HUES64 (cell line): Measurements from ENCODE around the gene TSC22D4.
"Not testable (repeated sequence)": the region's sequence is repeated elsewhere in the genome, so short reads cannot be mapped to it uniquely, and the experiment has no call there.

ENCODE experiments used
- H3K27ac ChIP-seq: 2 replicates; pipeline ENCODE4 v1.7.0; 2013; ENCODE audit warnings: low read depth, low read length, inconsistent platforms
- H3K27me3 ChIP-seq: 2 replicates; pipeline ENCODE4 v1.6.1; 2013; ENCODE audit warnings: mild to moderate bottlenecking, low read length; ENCODE audit not compliant: insufficient read depth
- H3K36me3 ChIP-seq: 2 replicates; pipeline ENCODE4 v1.6.1; 2013; ENCODE audit warnings: mild to moderate bottlenecking, low read length; ENCODE audit not compliant: insufficient read depth
- H3K4me1 ChIP-seq: 2 replicates; pipeline ENCODE4 v1.6.1; 2013; ENCODE audit warnings: mild to moderate bottlenecking, low read length, moderate library complexity; ENCODE audit not compliant: insufficient read depth
- H3K4me3 ChIP-seq: 2 replicates; pipeline ENCODE4 v1.5.1; 2013; ENCODE audit warnings: mild to moderate bottlenecking, low read length, moderate library complexity
- H3K9ac ChIP-seq: 2 replicates; pipeline ENCODE4 v1.6.1; 2013; ENCODE audit warnings: mild to moderate bottlenecking, low read depth, low read length
- H3K9me3 ChIP-seq: 2 replicates; pipeline ENCODE4 v1.6.1; 2013; ENCODE audit warnings: low read depth, low read length; ENCODE audit not compliant: insufficient read depth
- WGBS: fragments of 150-250, 120-280 bp; methylation state at CpG from one replicate; pipeline ENCODE4 v1.1.7; 2013; ENCODE audit warnings: missing lambda C conversion rate; 5-methylcytosine and 5-hydroxymethylcytosine counted together

Gene TSC22D4

DNA sequence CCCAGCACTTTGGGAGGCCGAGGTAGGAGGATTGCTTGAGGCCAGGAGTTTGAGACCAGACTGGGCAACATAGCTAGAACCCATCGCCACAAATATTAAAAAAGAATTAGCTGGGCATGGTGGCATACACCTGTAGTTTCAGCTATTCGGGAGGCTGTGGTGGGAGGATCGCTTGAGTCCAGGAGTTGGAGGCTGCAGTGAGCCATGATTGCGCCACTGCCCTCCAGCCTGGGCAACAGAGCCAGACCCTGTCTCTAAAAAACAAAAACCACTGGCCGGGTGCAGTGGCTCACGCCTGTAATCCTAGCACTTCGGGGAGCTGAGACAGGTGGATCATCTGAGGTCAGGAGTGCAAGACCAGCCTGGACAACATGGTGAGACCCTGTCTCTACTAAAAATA lies 25.2 kb downstream of the TSC22D4 start:
- H3K4me3 ChIP-seq, H3K9ac ChIP-seq, H3K27ac ChIP-seq, H3K27me3 ChIP-seq, H3K36me3 ChIP-seq, H3K4me1 ChIP-seq, H3K9me3 ChIP-seq: not testable (repeated sequence)
- WGBS: 98% methylated on average over 8 of the region's 8 CpGs

GRCh38 chr7:100452513-100452912 lies 26.5 kb downstream of the TSC22D4 start:
- Histone ChIP-seq H3K9ac (no peak overlapping the region), H3K9me3 (no peaks in the 10 kb centered on the region), H3K36me3 (no peaks in the 10 kb centered on the region), H3K27me3 (no peaks in the 10 kb centered on the region), H3K4me1 (peaks cover 7% of the 10 kb centered on the region), H3K4me3 (no peak overlapping the region), H3K27ac (no peak overlapping the region)
- WGBS: 98% methylated on average over 3 of the region's 3 CpGs

DNA sequence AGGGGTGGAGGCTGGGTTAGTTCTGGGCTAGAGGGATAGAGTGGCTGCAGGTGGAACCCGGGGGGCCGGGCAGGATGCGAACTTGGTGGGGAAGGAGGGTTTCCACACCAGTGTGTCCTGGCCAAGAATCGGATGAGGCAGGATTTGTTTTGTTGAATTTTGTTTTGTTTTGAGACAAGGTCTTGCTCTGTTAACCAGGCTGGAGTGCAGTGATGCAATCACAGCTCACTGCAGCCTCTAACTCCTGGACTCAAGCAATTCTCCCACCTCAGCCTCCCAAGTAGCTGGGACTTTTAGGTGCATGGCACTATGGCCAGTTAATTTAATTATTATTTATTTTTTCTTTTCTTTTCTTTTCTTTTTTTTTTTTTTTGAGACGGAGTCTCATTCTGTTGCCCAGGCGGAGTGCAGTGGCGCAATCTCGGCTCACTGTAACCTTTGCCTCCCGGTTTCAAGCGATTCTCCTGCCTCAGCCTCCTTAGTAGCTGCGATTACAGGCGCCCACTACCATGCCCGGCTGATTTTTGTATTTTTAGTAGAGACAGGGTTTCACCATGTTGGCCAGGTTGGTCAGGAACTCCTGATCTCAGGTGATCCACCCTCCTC lies 29.7 kb downstream of the TSC22D4 start:
- no peaks in the 10 kb centered on the region for H3K4me1 ChIP-seq
- no peaks in the 10 kb centered on the region for H3K9me3 ChIP-seq
- 95% methylated on average over 13 of the region's 13 CpGs for WGBS
- H3K27me3 ChIP-seq: no peaks in the 10 kb centered on the region
- H3K36me3 ChIP-seq: no peaks in the 10 kb centered on the region
- H3K9ac ChIP-seq: no peak overlapping the region
- H3K4me3 ChIP-seq: no peak overlapping the region
- H3K27ac ChIP-seq: no peak overlapping the region

GRCh38 chr7:100447363-100447762 lies 31.7 kb downstream of the TSC22D4 start:
- not testable (repeated sequence) for H3K36me3 ChIP-seq, H3K27me3 ChIP-seq, H3K27ac ChIP-seq, H3K4me1 ChIP-seq, H3K4me3 ChIP-seq, H3K9ac ChIP-seq, H3K9me3 ChIP-seq
- 91% methylated on average over 8 of the region's 8 CpGs for WGBS

DNA sequence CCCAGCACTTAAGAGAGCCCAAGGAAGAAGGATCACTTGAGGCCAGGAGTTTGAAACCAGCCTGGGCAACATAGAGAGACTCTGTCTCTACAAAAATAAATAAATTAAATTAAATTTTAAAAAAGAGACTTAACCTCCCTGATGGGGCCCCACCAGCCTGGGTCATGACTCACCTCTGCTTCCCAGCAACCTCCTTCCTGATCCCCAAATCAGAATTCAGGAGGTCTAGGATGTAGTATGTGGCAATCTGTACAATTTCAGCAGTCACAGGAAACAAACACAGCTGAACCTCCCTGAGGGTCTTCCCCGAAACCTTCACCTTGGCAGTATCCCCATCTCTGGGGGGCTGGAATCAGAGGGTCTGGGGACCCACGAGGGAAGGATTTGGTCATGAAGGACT lies 33.0 kb downstream of the TSC22D4 start:
- 89% methylated on average over 2 of the region's 2 CpGs for WGBS
- no peak overlapping the region for H3K27ac ChIP-seq
- H3K9ac ChIP-seq: no peak overlapping the region
- H3K27me3 ChIP-seq: no peaks in the 10 kb centered on the region
- no peaks in the 10 kb centered on the region for H3K4me1 ChIP-seq
- H3K36me3 ChIP-seq: no peaks in the 10 kb centered on the region
- no peaks in the 10 kb centered on the region for H3K9me3 ChIP-seq
- H3K4me3 ChIP-seq: no peak overlapping the region

DNA sequence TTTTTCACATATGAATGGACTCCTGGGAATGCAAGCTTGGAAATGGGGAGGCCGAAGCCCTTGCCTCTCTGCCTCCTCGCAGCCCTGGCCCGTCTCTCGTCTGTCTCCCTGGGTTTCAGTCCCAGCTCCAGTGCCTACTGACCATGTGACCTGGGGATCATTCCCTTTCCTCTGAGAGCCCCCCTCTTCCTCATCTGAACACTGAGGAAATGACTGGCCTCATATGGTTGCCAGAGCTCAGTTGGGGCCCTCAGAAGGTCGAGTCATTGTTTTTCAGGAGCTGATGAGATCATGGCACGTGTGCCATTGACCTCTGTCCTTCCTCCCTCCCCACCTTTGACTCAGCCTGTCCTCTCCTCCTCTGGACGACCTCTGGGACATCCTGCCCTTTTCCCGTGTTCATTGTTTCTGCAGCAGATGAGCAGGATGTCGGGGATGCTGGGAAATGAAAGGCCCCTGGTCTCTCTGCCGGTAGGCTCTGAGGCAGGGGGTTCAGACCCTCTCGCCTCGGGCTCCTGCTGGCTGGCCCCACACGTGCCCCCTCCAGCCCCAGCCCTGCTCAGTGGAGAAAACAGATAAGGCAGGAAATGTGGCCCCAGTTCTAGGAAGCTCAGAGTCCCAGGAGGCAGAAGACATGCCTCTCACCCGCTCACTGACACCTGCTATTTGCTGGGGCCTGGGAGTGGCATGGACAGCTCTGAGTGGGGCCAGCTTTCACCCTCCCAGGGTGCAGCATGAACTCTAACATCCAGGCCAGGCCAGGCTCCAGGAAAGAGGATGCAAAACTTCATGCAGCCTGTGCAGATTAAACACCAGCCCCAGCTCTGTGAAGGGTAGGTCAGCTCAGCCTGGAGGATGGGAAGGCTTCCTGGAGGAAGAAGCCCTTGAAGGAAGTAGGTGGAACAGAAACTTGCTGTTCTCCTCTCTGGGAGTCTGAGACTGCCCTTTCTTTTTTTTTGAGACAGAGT lies 34.4 kb downstream of the TSC22D4 start:
- Histone ChIP-seq H3K9ac (no peak overlapping the region), H3K27ac (peak overlapping the region; percentile 18; the same call in 1 of the 2 replicates), H3K27me3 (no peaks in the 10 kb centered on the region), H3K4me1 (no peaks in the 10 kb centered on the region), H3K4me3 (no peak overlapping the region), H3K9me3 (no peaks in the 10 kb centered on the region), H3K36me3 (no peaks in the 10 kb centered on the region)
- WGBS: 71% methylated on average over 14 of the region's 14 CpGs

DNA sequence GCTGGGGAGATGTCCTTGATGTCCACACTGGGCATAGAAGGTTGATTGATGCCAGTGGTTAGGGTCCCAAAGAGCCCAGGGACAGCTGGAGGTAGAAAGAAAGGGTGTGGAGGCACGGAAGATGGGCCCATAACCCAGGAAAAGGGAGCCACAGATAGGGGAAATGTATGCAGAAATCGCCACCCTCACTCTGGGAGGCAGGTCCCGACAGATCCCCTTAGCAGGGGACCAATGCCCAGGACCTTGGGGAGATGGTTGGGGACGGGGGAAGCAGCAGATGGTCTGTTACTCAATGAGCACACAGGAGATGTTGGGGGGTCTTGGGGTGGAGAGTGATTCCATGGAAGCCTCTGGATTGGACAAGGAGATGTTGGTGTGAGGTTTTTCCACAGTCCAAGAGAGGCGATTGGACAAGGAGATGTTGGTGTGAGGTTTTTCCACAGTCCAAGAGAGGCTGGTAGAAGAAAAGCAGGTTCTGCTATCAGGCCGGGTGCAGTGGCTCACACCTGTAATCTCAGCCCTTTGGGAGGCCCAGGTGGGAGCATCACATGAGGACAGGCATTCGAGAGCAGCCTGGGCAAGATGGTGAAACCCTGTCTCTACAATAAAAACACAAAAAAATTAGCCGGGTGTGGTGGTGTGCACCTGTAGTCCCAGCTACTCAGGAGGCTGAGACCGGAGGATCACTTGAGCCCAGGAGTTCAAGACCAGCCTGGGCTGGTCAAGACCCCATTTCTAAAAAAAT lies 35.7 kb downstream of the TSC22D4 start:
- 92% methylated on average over 9 of the region's 9 CpGs for WGBS
- H3K27ac ChIP-seq: no peak overlapping the region

GRCh38 chr7:100441641-100442535 lies 37.1 kb downstream of the TSC22D4 start:
- Histone ChIP-seq H3K9ac (no peak overlapping the region), H3K4me3 (no peak overlapping the region), H3K27ac (no peak overlapping the region), H3K27me3 (no peaks in the 10 kb centered on the region), H3K36me3 (no peaks in the 10 kb centered on the region), H3K9me3 (no peaks in the 10 kb centered on the region), H3K4me1 (no peaks in the 10 kb centered on the region)
- WGBS: 94% methylated on average over 11 of the region's 11 CpGs

More for the DNA sequence above, 35.7 kb downstream of the TSC22D4 start:
- Histone ChIP-seq H3K27me3 (no peaks in the 10 kb centered on the region), H3K4me3 (no peak overlapping the region), H3K4me1 (no peaks in the 10 kb centered on the region), H3K9me3 (no peaks in the 10 kb centered on the region), H3K9ac (no peak overlapping the region), H3K36me3 (no peaks in the 10 kb centered on the region)

DNA sequence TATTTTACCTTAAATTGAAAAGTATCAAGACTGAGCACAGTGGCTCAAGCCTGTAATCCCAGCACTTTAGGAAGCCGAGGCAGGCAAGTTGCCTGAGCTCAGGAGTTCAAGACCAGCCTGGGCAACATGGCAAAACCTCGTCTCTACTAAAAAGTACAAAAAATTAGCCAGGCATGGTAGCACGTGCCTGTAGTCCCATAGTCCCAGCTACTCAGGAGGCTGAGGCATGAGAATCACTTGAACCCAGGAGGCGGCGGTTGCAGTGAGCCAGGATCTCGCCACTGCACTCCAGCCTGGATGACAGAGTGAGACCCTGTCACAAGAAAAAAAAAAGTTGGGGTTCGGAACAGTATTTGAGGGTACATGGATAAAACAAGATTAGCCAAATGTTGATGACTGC lies 39.8 kb downstream of the TSC22D4 start:
- not testable (repeated sequence) for H3K9me3 ChIP-seq, H3K27me3 ChIP-seq, H3K4me1 ChIP-seq, H3K4me3 ChIP-seq, H3K9ac ChIP-seq, H3K27ac ChIP-seq
- WGBS: 93% methylated on average over 7 of the region's 7 CpGs
- peaks cover 11% of the 10 kb centered on the region for H3K36me3 ChIP-seq

- peaks cover 16% of the 10 kb centered on the region for H3K36me3 ChIP-seq
- H3K9ac ChIP-seq, H3K27me3 ChIP-seq, H3K9me3 ChIP-seq, H3K4me1 ChIP-seq, H3K27ac ChIP-seq, H3K4me3 ChIP-seq: not testable (repeated sequence)
- WGBS: 91% methylated on average over 8 of the region's 8 CpGs
Observed at GRCh38 chr7:100438731-100439130, 40.3 kb downstream of the TSC22D4 start.
